CD8-positive, alpha-beta memory T cell (primary cell): ENCODE data around the gene SCLY. TPM values are rescaled to one million over a fixed set of nuclear protein-coding genes. Genes with fewer than 3 reads are reported as not detected.

Experiments used
- CTCF ChIA-PET: fragments of 350-600 bp; sonication (Branson Sonifier 250); formaldehyde crosslinking; loops from one replicate; lab custom pipeline; 2021; ENCODE audit warnings: antibody characterized with exemption; lab: Charles Lee
- POLR2A ChIA-PET: fragments of 350-600 bp; sonication (Branson Sonifier 250); formaldehyde crosslinking; loops from one replicate; lab custom pipeline; 2021; ENCODE audit warnings: antibody characterized with exemption; lab: Charles Lee
- DNase-seq, 5 donors: peaks; one replicate each; pipeline versions ENCODE4 v3.0.0 to v3.0.0-alpha.2; 2020 to 2022; ENCODE audit warnings: mixed read lengths in 1 of 5
- H3K27ac ChIP-seq: one replicate; pipeline ENCODE4 v1.7.0; 2013; ENCODE audit warnings: low read depth, mild to moderate bottlenecking, low read length, moderate library complexity
- H3K27me3 ChIP-seq: 2 replicates; pipeline ENCODE4 v1.7.0; 2013; ENCODE audit warnings: low read length, mild to moderate bottlenecking; ENCODE audit not compliant: insufficient read depth, poor library complexity, severe bottlenecking
- H3K36me3 ChIP-seq: 2 replicates; pipeline ENCODE4 v1.7.0; 2013; ENCODE audit warnings: mild to moderate bottlenecking, low read length, moderate library complexity; ENCODE audit not compliant: insufficient read depth
- H3K4me1 ChIP-seq: 2 replicates; pipeline ENCODE4 v1.7.0; 2013; ENCODE audit warnings: mild to moderate bottlenecking, low read length, moderate library complexity; ENCODE audit not compliant: insufficient read depth
- H3K4me3 ChIP-seq: 2 replicates; pipeline ENCODE4 v1.7.0; 2013; ENCODE audit warnings: mild to moderate bottlenecking, low read length
- H3K9me3 ChIP-seq: 2 replicates; pipeline ENCODE4 v1.7.0; 2013; ENCODE audit warnings: mild to moderate bottlenecking, low read length
- H3K27ac Mint-ChIP-seq, 8 donors: one replicate each; pipeline ENCODE4 v1.8.0; 2020 to 2021; ENCODE audit warnings: mixed read lengths in 8 of 8, mild to moderate bottlenecking in 6 of 8, inconsistent platforms in 3 of 8, moderate library complexity in 3 of 8
- H3K27me3 Mint-ChIP-seq, 2 donors: one replicate each; pipeline ENCODE4 v1.8.0; 2020 to 2021; ENCODE audit warnings: mixed read lengths in 2 of 2, mild to moderate bottlenecking in 1 of 2, moderate library complexity in 1 of 2
- H3K36me3 Mint-ChIP-seq, 3 donors: one replicate each; pipeline ENCODE4 v1.8.0; 2020 to 2021; ENCODE audit warnings: mixed read lengths in 3 of 3, inconsistent platforms in 1 of 3, mild to moderate bottlenecking in 1 of 3
- H3K4me1 Mint-ChIP-seq, 3 donors: one replicate each; pipeline ENCODE4 v1.8.0; 2020 to 2021; ENCODE audit warnings: mixed read lengths in 3 of 3, inconsistent platforms in 1 of 3, mild to moderate bottlenecking in 1 of 3
- H3K4me3 Mint-ChIP-seq, 7 donors: one replicate each; pipeline ENCODE4 v1.8.0; 2020 to 2021; ENCODE audit warnings: mixed read lengths in 7 of 7, mild to moderate bottlenecking in 6 of 7, moderate library complexity in 4 of 7, inconsistent platforms in 2 of 7
- H3K9me3 Mint-ChIP-seq, 5 donors: one replicate each; pipeline ENCODE4 v1.8.0; 2020 to 2022; ENCODE audit warnings: mixed read lengths in 5 of 5, mild to moderate bottlenecking in 3 of 5, moderate library complexity in 2 of 5, inconsistent platforms in 1 of 5
- polyA plus RNA-seq: library from polyadenylated mRNA; unstranded; fragments of 300-500 nt; fragmentation: Illumina TruSeq; gene quantifications from one replicate; pipeline ENCODE4 v1.2.3, GENCODE V29; 2021
- total RNA-seq, 2 experiments: library from RNA; stranded (reverse); gene quantifications; one replicate each; pipeline ENCODE4 v1.2.3, GENCODE V29; 2021

The SCLY gene
- total and polyA plus RNA-seq, 3 experiments from 2014 or later = 16.1 to 70.5 (median 64.8) TPM

DNA sequence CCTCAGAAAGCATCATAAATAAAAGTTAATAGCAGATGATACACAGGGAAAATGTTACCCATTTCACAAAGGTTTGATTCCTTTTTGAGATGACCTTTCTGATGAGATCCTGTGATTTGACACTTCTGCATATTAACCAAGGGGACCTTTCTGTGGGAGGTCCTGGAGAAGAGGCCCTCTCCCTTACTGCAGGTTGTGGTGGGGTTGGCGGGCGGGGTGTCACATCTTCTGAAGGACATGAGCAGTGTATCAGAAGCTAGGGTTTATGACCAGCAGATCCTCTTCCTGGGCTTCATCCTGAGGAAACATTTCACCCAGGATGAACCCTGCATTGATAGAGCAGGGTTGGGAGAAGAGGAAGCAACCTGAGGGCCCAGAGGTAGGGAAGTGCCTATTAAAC lies 37.2 kb upstream of the SCLY start:
- Histone ChIP-seq H3K27me3 (no peaks in the 10 kb centered on the region), H3K36me3 (peaks cover 8% of the 10 kb centered on the region), H3K4me3 (no peak overlapping the region), H3K27ac (no peak overlapping the region), H3K4me1 (no peaks in the 10 kb centered on the region), H3K9me3 (no peaks in the 10 kb centered on the region)
- ChIA-PET CTCF (no interaction called here), POLR2A (no interaction called here)
- peaks cover 0 to 65% (median 26%) of the 10 kb centered on the region in 3 donors for H3K36me3 Mint-ChIP-seq
- peak overlapping the region in 1 of 8 donors; percentile 15 for H3K27ac Mint-ChIP-seq
- no peak for DNase-seq
- no peaks in the 10 kb centered on the region for H3K9me3 Mint-ChIP-seq
- H3K27me3 Mint-ChIP-seq = no peaks in the 10 kb centered on the region
- H3K4me3 Mint-ChIP-seq = no peak overlapping the region
- H3K4me1 Mint-ChIP-seq = peaks cover 0 to 13% (median 3%) of the 10 kb centered on the region in 3 donors

DNA sequence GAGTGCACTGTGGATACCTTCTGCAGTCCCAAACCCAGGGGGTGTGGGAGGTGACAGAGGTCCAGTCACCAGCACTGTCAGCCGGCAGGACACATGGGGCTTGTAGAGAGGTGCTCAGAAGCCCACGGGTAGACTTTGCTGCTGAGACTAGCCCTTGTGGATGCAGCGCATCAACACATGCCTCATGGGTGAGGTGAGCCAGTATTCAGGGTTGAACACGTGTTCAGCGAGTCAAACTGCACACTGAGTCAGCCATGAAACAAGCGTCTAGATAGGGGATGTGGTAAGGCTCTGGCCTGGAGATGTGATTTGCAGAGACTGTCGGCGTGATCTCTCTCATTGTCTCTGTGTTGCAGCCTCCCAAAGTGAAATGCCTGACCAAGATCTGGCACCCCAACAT lies 35.8 kb upstream of the SCLY start:
- Histone ChIP-seq H3K27ac (no peak overlapping the region), H3K9me3 (no peaks in the 10 kb centered on the region), H3K36me3 (peaks cover 13% of the 10 kb centered on the region), H3K4me1 (no peaks in the 10 kb centered on the region), H3K27me3 (no peaks in the 10 kb centered on the region), H3K4me3 (no peak overlapping the region)
- Mint-ChIP-seq H3K9me3 (no peaks in the 10 kb centered on the region), H3K4me3 (no peak overlapping the region), H3K27me3 (no peaks in the 10 kb centered on the region), H3K4me1 (peaks cover 0 to 10% (median 3%) of the 10 kb centered on the region in 3 donors), H3K36me3 (peaks cover 0 to 64% (median 21%) of the 10 kb centered on the region in 3 donors), H3K27ac (peak overlapping the region in 2 of 8 donors; percentile 8 to 54)
- POLR2A ChIA-PET = no interaction called here
- CTCF ChIA-PET = no interaction called here
- DNase-seq = no peak

DNA sequence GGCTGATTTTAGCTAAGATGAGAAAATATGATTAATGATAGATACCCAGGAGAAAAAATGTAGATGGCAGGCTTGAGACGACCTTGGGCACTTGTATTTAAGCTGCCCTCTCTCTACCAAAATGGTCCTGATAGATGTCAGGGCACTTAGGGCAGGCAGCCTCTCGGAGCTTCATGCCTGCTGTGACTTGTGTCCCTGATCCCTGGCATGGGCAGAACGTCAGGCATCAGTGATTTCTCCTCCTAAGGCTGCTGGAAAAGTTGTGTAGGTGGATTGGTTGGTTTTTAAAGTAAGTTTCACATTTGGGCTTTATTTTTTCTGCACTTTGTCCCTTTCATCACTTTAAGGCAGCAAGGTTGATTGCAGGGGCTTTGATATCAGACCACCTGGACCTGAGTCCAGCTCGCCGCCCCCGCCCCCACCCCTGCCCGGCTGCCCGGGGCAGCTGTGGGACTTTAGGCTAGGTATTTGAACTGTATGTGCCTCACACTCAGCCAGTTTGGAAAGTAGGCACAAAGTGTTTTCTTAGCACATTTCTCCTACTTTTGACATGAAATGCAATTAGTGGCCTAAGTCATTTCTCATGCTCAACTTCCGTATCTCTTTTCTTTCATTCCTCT lies 35.0 kb upstream of the SCLY start:
- no peak overlapping the region for H3K4me3 Mint-ChIP-seq
- CTCF ChIA-PET = no interaction called here

GRCh38 chr2:238027058-238027457 lies 33.7 kb upstream of the SCLY start:
- ChIA-PET POLR2A (no interaction called here), CTCF (no interaction called here)
- no peak for DNase-seq
- Histone ChIP-seq H3K4me1 (no peaks in the 10 kb centered on the region), H3K36me3 (peaks cover 24% of the 10 kb centered on the region), H3K27ac (no peak overlapping the region), H3K4me3 (no peak overlapping the region), H3K9me3 (no peaks in the 10 kb centered on the region), H3K27me3 (no peaks in the 10 kb centered on the region)
- Mint-ChIP-seq H3K4me1 (peaks cover 0 to 6% (median 3%) of the 10 kb centered on the region in 3 donors), H3K9me3 (no peaks in the 10 kb centered on the region), H3K27ac (no peak overlapping the region), H3K4me3 (no peak overlapping the region), H3K36me3 (peaks cover 0 to 66% (median 25%) of the 10 kb centered on the region in 3 donors), H3K27me3 (no peaks in the 10 kb centered on the region)

More for the DNA sequence above, 35.0 kb upstream of the SCLY start:
- Histone ChIP-seq H3K4me3 (no peak overlapping the region), H3K9me3 (no peaks in the 10 kb centered on the region), H3K27ac (no peak overlapping the region), H3K27me3 (no peaks in the 10 kb centered on the region), H3K4me1 (no peaks in the 10 kb centered on the region), H3K36me3 (peaks cover 22% of the 10 kb centered on the region)
- no peak for DNase-seq
- POLR2A ChIA-PET = no interaction called here
- Mint-ChIP-seq H3K27ac (no peak overlapping the region), H3K9me3 (no peaks in the 10 kb centered on the region), H3K36me3 (peaks cover 0 to 64% (median 23%) of the 10 kb centered on the region in 3 donors), H3K4me1 (peaks cover 0 to 6% (median 3%) of the 10 kb centered on the region in 3 donors), H3K27me3 (no peaks in the 10 kb centered on the region)

DNA sequence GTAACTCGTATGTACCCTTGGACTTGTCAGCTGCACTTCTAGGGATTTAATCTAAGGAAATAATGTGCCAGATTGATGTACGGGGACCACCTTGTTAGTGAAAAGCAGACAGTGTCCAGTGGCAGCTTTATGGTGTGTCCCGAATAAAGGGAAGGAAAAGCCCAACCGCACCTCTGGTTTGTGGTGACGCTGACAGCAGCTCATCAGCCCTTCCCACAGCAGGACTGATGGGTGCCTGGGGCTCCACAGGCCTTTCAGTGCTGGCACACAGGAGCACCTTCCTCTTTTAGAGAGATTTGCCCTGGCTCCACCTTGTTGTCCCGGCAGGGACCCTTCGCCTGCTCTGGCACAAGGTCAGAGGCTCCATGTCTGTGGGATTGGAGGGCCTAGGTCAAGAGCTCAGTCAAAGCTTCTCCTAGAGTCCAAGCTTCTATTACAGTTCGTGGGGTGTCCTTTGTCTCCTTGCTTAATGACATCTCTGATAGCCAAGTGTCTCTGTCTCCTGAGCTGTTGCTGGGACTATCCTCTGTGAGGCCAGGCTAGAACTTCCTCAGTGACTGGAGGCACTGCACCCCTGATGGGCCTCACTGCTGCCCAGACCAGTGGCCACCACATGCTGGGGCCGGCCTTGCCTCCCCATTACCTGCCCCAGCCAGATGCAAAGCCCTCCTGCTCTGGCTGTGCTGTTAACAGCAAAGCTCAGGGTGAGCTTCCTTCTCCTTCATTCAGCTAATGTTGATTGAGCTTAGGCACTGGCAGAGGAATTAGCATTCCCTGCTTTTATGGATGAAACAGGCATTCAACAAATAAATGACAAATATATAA lies 33.0 kb upstream of the SCLY start:
- H3K36me3 ChIP-seq = peaks cover 24% of the 10 kb centered on the region
- H3K27me3 ChIP-seq = no peaks in the 10 kb centered on the region
- peaks cover 0 to 66% (median 22%) of the 10 kb centered on the region in 3 donors for H3K36me3 Mint-ChIP-seq
- peaks cover 0 to 6% (median 3%) of the 10 kb centered on the region in 3 donors for H3K4me1 Mint-ChIP-seq
- no peak overlapping the region for H3K4me3 ChIP-seq
- peak overlapping the region in 1 of 8 donors; percentile 33 for H3K27ac Mint-ChIP-seq
- H3K4me1 ChIP-seq = no peaks in the 10 kb centered on the region
- ChIA-PET POLR2A (no interaction called here), CTCF (no interaction called here)
- H3K27me3 Mint-ChIP-seq = no peaks in the 10 kb centered on the region
- no peaks in the 10 kb centered on the region for H3K9me3 Mint-ChIP-seq
- no peaks in the 10 kb centered on the region for H3K9me3 ChIP-seq
- no peak overlapping the region for H3K4me3 Mint-ChIP-seq
- H3K27ac ChIP-seq = no peak overlapping the region
- no peak for DNase-seq

GRCh38 chr2:238029853-238030252 lies 30.9 kb upstream of the SCLY start:
- no peaks in the 10 kb centered on the region for H3K27me3 ChIP-seq
- Mint-ChIP-seq H3K4me1 (peaks cover 0 to 3% (median 2%) of the 10 kb centered on the region in 3 donors), H3K36me3 (peaks cover 4 to 75% (median 22%) of the 10 kb centered on the region in 3 donors), H3K27me3 (no peaks in the 10 kb centered on the region), H3K27ac (no peak overlapping the region), H3K4me3 (no peak overlapping the region), H3K9me3 (no peaks in the 10 kb centered on the region)
- H3K4me1 ChIP-seq = no peaks in the 10 kb centered on the region
- no peaks in the 10 kb centered on the region for H3K9me3 ChIP-seq
- DNase-seq = no peak
- POLR2A ChIA-PET = no interaction called here
- CTCF ChIA-PET = interaction anchor here (1.6 kb wide), 1 partner anchor 11 kb away, joined by 6 read pairs; no protein-coding TSS in a partner anchor
- H3K36me3 ChIP-seq = peaks cover 24% of the 10 kb centered on the region
- no peak overlapping the region for H3K27ac ChIP-seq
- H3K4me3 ChIP-seq = no peak overlapping the region

DNA sequence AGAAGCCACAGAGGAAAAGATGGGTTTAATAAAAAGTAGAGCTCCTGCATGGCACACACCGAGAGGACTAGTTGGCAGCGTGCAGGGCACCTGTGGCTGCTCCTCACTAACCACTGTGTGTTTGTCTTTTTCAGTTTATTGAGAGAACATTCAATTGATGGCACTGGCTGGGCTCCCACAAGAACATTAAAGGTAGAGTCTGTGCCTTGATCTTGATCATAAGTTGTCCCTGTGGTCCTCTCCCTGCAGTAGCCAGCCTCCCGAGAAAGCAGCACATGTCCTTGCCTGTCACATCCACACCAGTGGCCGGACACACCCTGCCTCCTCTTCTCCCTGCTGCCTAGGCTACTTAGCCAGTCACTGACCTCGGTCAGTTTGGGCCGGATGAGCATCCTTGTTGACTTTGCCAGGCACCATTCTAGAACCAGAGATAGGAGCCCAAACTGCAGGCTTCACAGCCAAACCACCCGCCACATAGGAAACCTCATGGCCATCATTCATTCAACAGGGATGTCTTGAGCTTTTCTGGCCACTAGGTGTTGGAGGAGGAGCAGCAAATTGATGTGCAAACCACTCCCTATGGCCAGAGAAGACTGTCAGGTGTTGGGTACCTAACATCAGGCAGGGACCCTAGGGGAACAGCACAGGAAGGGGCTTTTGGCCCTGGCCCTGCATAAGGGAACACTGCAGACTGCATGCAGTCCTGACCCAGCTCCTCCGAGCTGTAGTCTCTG lies 30.2 kb upstream of the SCLY start:
- Mint-ChIP-seq H3K36me3 (peaks cover 4 to 75% (median 27%) of the 10 kb centered on the region in 3 donors), H3K27me3 (no peaks in the 10 kb centered on the region), H3K27ac (peak overlapping the region in 3 of 8 donors; percentile 13 to 52 (median 43)), H3K9me3 (no peaks in the 10 kb centered on the region), H3K4me1 (no peaks in the 10 kb centered on the region), H3K4me3 (no peak overlapping the region)
- DNase-seq = no peak
- H3K4me1 ChIP-seq = no peaks in the 10 kb centered on the region
- ChIA-PET CTCF (no interaction called here), POLR2A (interaction anchor here (0.6 kb wide), 1 partner anchor 1615 kb away, joined by 3 read pairs; no protein-coding TSS in a partner anchor)
- H3K9me3 ChIP-seq = no peaks in the 10 kb centered on the region
- no peaks in the 10 kb centered on the region for H3K27me3 ChIP-seq
- no peak overlapping the region for H3K4me3 ChIP-seq
- H3K27ac ChIP-seq = no peak overlapping the region
- peaks cover 24% of the 10 kb centered on the region for H3K36me3 ChIP-seq
